ENCODE data around the gene C16orf90. TPM values are rescaled to one million over a fixed set of nuclear protein-coding genes. Genes with fewer than 3 reads are reported as not detected.
A peak's percentile ranks its signal among the peaks of the same experiment; 100 is the strongest.
"Not testable (repeated sequence)": the region's sequence is repeated elsewhere in the genome, so short reads cannot be mapped to it uniquely, and the experiment has no call there.

Gene C16orf90
- total RNA-seq, 2 donors from 2014 or later: not detected

- no peak for DNase-seq
- WGBS, 2 donors: 69 to 70% methylated on average over 9 to 16 of the region's 16 CpGs
- TF ChIP-seq CTCF (IDR thresholded peaks at IDR 0.05) (no peak), POLR2A (IDR thresholded peaks at IDR 0.05) (no peak)
- Histone ChIP-seq H3K4me3 (no peak overlapping the region), H3K9me3 (no peaks in the 10 kb centered on the region), H3K36me3 (replicated peaks in 1 of 2; ENCODE audit: insufficient read depth in 1 of 2, low read depth in 2 of 2) (no peaks in the 10 kb centered on the region), H3K4me1 (peaks cover 16% of the 10 kb centered on the region), H3K27ac (no peak overlapping the region), H3K27me3 (no peaks in the 10 kb centered on the region)
- peak; percentile 31 for ATAC-seq
- intact Hi-C loops (cut with DNase I): no loop called here
Observed at GRCh38 chr16:3474136-3474779, 21.0 kb downstream of the C16orf90 start.

GRCh38 chr16:3473596-3473943 lies 21.7 kb downstream of the C16orf90 start:
- H3K27me3 ChIP-seq; H3K4me3 ChIP-seq; H3K27ac ChIP-seq; intact Hi-C loops (cut with DNase I); DNase-seq; H3K36me3 ChIP-seq (replicated peaks in 1 of 2; ENCODE audit: insufficient read depth in 1 of 2, low read depth in 2 of 2); ATAC-seq; H3K9me3 ChIP-seq: not testable (repeated sequence)
- peaks cover 20% of the 10 kb centered on the region for H3K4me1 ChIP-seq
- WGBS, 2 donors: 81 to 97% methylated on average over 2 to 3 of the region's 3 CpGs

GRCh38 chr16:3472878-3473595 lies 22.3 kb downstream of the C16orf90 start:
- DNase-seq: no peak
- WGBS, 2 donors: 88% methylated on average over 10 of the region's 10 CpGs
- no peak overlapping the region for H3K27ac ChIP-seq
- ATAC-seq: no peak
- no peaks in the 10 kb centered on the region for H3K9me3 ChIP-seq
- intact Hi-C loops (cut with DNase I): no loop called here
- TF ChIP-seq CTCF (IDR thresholded peaks at IDR 0.05) (no peak), POLR2A (IDR thresholded peaks at IDR 0.05) (no peak)
- H3K4me1 ChIP-seq: peaks cover 25% of the 10 kb centered on the region
- no peaks in the 10 kb centered on the region for H3K27me3 ChIP-seq
- H3K4me3 ChIP-seq: no peak overlapping the region
- H3K36me3 ChIP-seq (replicated peaks in 1 of 2; ENCODE audit: insufficient read depth in 1 of 2, low read depth in 2 of 2): no peaks in the 10 kb centered on the region

- H3K4me3 ChIP-seq: no peak overlapping the region
- H3K27ac ChIP-seq: no peak overlapping the region
- H3K36me3 ChIP-seq (replicated peaks in 1 of 2; ENCODE audit: insufficient read depth in 1 of 2, low read depth in 2 of 2): no peaks in the 10 kb centered on the region
- TF ChIP-seq POLR2A (IDR thresholded peaks at IDR 0.05): no peak
- TF ChIP-seq CTCF (IDR thresholded peaks at IDR 0.05): no peak
- WGBS, 2 donors: 86 to 98% methylated on average over 6 to 19 of the region's 20 CpGs
- ATAC-seq (no peak), DNase-seq (no peak)
- no peaks in the 10 kb centered on the region for H3K27me3 ChIP-seq
- intact Hi-C loops (cut with DNase I): no loop called here
- no peaks in the 10 kb centered on the region for H3K9me3 ChIP-seq
- H3K4me1 ChIP-seq: peaks cover 35% of the 10 kb centered on the region
Observed at GRCh38 chr16:3471518-3472176, 23.6 kb downstream of the C16orf90 start.

- H3K27ac ChIP-seq: no peak overlapping the region
- no peaks in the 10 kb centered on the region for H3K27me3 ChIP-seq
- H3K9me3 ChIP-seq: no peaks in the 10 kb centered on the region
- H3K4me1 ChIP-seq: peaks cover 44% of the 10 kb centered on the region
- 85 to 91% methylated on average over 9 of the region's 9 CpGs for WGBS, 2 donors
- intact Hi-C loops (cut with DNase I): no loop called here
- no peaks in the 10 kb centered on the region for H3K36me3 ChIP-seq (replicated peaks in 1 of 2; ENCODE audit: insufficient read depth in 1 of 2, low read depth in 2 of 2)
- DNase-seq (peak in 1 of 4 donors; percentile 0), ATAC-seq (no peak)
- no peak overlapping the region for H3K4me3 ChIP-seq
- TF ChIP-seq CTCF (IDR thresholded peaks at IDR 0.05) (no peak), POLR2A (IDR thresholded peaks at IDR 0.05) (no peak)
Observed at GRCh38 chr16:3470723-3471122, 24.6 kb downstream of the C16orf90 start.
